Endothelial cell (in vitro differentiated cells): ENCODE results near the gene SH3RF3. TPM values are rescaled to one million over a fixed set of nuclear protein-coding genes. Genes with fewer than 3 reads are reported as not detected.

Source experiments
- DNase-seq: peaks from one replicate; pipeline ENCODE4 v3.0.0; 2021; ENCODE audit warnings: low spot score
- H3K27ac Mint-ChIP-seq: one replicate; pipeline ENCODE4 v1.8.0; 2021; ENCODE audit warnings: mixed read lengths, inconsistent platforms; ENCODE audit not compliant: unreplicated experiment
- H3K27me3 Mint-ChIP-seq: one replicate; pipeline ENCODE4 v1.8.0; 2021; ENCODE audit warnings: mild to moderate bottlenecking, moderate library complexity, mixed read lengths, inconsistent platforms; ENCODE audit not compliant: unreplicated experiment
- H3K36me3 Mint-ChIP-seq: one replicate; pipeline ENCODE4 v1.8.0; 2021; ENCODE audit warnings: mild to moderate bottlenecking, low read depth, mixed read lengths, inconsistent platforms; ENCODE audit not compliant: unreplicated experiment
- H3K4me1 Mint-ChIP-seq: one replicate; pipeline ENCODE4 v1.8.0; 2021; ENCODE audit warnings: mild to moderate bottlenecking, mixed read lengths, inconsistent platforms; ENCODE audit not compliant: unreplicated experiment
- H3K4me3 Mint-ChIP-seq: one replicate; pipeline ENCODE4 v1.8.0; 2021; ENCODE audit warnings: mild to moderate bottlenecking, mixed read lengths, inconsistent platforms; ENCODE audit not compliant: unreplicated experiment
- H3K9me3 Mint-ChIP-seq: one replicate; pipeline ENCODE4 v1.8.0; 2021; ENCODE audit warnings: mixed read lengths, inconsistent platforms; ENCODE audit not compliant: unreplicated experiment
- total RNA-seq: library from RNA; stranded (reverse); fragmentation: NEBNext Ultra II Directional; extraction: Animal tissue kit (Norgen Biotek cat#: 25700); gene quantifications from one replicate; pipeline ENCODE4 v1.2.1, GENCODE V29; 2021; ENCODE audit not compliant: unreplicated experiment
- TF ChIP-seq, protein P1 (sequence below): fragments of 200-600 bp; sonication (generic); IDR thresholded peaks from one replicate; pipeline ENCODE4 v1.5.0; 2021; ENCODE audit warnings: antibody characterized with exemption; ENCODE audit not compliant: unreplicated experiment

SH3RF3 gene
- total RNA-seq, 1 donor from 2014 or later = 12.8 TPM

DNA sequence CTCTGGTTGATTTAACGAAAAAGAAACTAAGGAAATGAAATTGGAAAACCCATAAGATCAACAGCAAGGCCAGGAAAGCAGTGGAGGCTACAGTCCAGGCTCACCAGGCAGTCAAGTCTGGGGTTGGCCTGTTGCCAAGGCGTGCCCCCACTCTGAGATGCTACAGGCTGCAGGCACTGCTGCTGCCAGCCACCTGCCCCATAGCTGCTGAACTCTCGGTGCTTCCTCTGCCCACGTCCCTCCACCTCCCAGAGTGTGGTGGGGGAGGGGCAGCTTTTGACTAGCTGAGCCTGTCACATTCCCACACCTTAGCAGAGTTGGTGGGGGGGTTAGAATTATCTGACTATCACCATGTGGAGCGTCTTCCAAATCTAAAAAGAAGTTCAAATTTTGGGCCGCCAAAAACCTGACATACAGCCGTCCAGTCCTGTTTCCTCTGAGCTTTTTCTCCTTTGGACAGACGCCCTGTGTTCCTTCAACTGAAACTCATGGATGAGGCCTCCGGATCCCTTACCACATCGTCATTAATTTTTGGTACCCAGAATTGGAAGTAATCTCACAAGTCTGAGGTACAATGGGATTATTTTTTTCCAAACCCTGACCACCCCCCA, 3.9 kb upstream of the SH3RF3 start:
- DNase-seq = no peak

DNA sequence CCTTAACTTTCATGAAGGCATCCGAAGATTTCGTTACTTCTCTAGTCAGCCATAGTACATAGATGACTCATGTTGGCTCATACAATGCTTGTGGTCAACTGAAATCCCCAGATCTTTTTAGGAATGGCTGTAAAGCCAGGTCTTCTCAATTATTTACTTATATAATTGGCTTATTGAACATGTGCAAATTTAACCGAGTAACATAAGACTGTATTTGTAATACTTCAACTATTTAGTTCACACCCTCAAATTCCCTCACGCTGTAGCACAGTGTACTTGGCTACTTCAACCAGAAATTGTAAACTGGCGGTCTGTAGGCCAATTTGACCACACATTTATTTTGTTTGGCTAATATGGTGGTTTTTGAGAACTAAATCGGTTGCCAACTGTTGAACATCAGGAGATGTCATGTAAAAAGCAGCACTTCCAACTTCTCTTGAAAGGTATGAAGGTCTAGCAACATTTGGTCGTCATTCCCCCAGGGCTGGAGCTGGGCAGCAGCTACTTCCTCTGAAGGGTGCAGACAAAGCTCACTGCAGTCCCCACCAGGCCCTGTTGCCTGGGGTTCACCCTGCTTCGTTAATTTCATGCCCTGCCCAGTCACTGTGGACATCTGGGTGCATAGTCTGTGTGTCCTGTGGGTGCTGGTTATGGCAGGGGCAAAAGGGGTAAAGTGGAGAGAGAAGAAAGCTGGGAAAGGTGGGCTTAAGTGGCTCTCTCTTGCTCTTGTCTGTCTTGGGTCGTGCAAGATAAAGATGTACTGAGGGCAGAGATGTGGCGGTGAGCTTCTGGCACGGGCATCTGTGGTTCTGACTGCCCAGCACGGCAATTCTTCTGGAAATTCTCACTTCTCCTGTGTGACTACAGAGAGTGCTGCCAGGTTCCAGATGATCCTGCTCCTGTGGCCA, 3.2 kb upstream of the SH3RF3 start:
- Mint-ChIP-seq H3K36me3 (peaks cover 4% of the 10 kb centered on the region), H3K27ac (no peak overlapping the region), H3K4me3 (no peak overlapping the region), H3K27me3 (peaks cover 9% of the 10 kb centered on the region), H3K4me1 (peaks cover 9% of the 10 kb centered on the region), H3K9me3 (no peaks in the 10 kb centered on the region)
- no peak for DNase-seq
- TF ChIP-seq, protein P1, sequence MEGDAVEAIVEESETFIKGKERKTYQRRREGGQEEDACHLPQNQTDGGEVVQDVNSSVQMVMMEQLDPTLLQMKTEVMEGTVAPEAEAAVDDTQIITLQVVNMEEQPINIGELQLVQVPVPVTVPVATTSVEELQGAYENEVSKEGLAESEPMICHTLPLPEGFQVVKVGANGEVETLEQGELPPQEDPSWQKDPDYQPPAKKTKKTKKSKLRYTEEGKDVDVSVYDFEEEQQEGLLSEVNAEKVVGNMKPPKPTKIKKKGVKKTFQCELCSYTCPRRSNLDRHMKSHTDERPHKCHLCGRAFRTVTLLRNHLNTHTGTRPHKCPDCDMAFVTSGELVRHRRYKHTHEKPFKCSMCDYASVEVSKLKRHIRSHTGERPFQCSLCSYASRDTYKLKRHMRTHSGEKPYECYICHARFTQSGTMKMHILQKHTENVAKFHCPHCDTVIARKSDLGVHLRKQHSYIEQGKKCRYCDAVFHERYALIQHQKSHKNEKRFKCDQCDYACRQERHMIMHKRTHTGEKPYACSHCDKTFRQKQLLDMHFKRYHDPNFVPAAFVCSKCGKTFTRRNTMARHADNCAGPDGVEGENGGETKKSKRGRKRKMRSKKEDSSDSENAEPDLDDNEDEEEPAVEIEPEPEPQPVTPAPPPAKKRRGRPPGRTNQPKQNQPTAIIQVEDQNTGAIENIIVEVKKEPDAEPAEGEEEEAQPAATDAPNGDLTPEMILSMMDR = no peak

More for the DNA sequence above, 3.9 kb upstream of the SH3RF3 start:
- Mint-ChIP-seq H3K9me3 (no peaks in the 10 kb centered on the region), H3K27ac (no peak overlapping the region), H3K36me3 (peaks cover 2% of the 10 kb centered on the region), H3K27me3 (peaks cover 8% of the 10 kb centered on the region), H3K4me1 (peaks cover 2% of the 10 kb centered on the region), H3K4me3 (no peak overlapping the region)
- TF ChIP-seq, protein P1 = no peak

DNA sequence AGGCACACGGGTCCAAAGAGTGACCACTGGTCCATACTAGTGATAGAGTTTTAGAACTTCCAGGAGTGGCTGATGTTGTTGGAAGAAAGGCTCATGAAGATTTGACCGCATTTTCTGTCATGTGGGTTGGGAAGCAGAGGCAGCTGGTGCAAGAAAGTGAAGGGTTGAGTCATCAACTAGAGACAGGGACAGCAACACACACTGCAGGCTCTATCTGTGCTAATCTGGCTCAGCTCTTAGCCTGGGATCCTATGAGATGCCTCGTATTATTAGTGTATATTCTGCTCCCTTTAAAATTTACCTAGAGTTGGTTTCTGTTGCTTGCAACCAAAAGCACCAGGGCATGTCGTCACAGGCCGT, 2.5 kb upstream of the SH3RF3 start:
- no peak for DNase-seq
- no peak overlapping the region for H3K4me3 Mint-ChIP-seq
- peaks cover 4% of the 10 kb centered on the region for H3K36me3 Mint-ChIP-seq
- peaks cover 9% of the 10 kb centered on the region for H3K27me3 Mint-ChIP-seq
- TF ChIP-seq, protein P1 = no peak
- no peak overlapping the region for H3K27ac Mint-ChIP-seq
- peaks cover 11% of the 10 kb centered on the region for H3K4me1 Mint-ChIP-seq
- H3K9me3 Mint-ChIP-seq = no peaks in the 10 kb centered on the region

DNA sequence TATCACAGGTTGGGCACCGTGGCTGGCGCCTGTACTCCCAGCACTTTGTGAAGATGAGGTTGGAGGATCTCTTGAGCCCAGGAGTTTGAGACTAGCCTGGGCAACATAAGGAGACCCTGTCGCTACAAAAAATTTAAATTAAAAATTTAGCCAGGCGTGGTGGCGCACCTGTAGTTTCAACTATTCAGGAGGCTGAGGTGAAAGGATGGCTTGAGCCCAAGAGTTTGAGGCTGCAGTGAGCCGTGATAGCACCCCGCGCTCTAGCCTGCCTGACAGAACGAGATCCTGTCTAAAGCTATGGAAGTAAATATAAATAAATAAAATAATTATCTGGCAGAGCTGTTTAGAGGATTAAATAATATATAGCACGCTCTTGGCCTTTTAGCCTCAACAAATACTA, 1.4 kb upstream of the SH3RF3 start:
- peaks cover 7% of the 10 kb centered on the region for H3K27me3 Mint-ChIP-seq
- peaks cover 4% of the 10 kb centered on the region for H3K36me3 Mint-ChIP-seq
- no peak overlapping the region for H3K27ac Mint-ChIP-seq
- no peak for DNase-seq
- H3K9me3 Mint-ChIP-seq = no peaks in the 10 kb centered on the region
- TF ChIP-seq, protein P1 = no peak
- peaks cover 11% of the 10 kb centered on the region for H3K4me1 Mint-ChIP-seq
- peak overlapping the region; percentile 83 for H3K4me3 Mint-ChIP-seq
